Measurements from ENCODE around the gene LDHA.

- TF ChIP-seq EP300 (IDR thresholded peaks at IDR 0.05) (no peak), POLR2A (IDR thresholded peaks at IDR 0.05; ENCODE audit: low read length) (no peak), BHLHE40 (IDR thresholded peaks at IDR 0.05; ENCODE audit: low read depth, low read length) (no peak), CTCF (IDR thresholded peaks at IDR 0.05) (no peak), USF2 (IDR thresholded peaks at IDR 0.05) (no peak), SMC3 (IDR thresholded peaks at IDR 0.05) (no peak), PBX3 (IDR thresholded peaks at IDR 0.05) (no peak), REST (IDR thresholded peaks at IDR 0.05) (no peak)
Measured at GRCh38 chr11:18419040-18419439, 24.7 kb downstream of the LDHA start.

Data from A549 (cell line).